ENCODE results near the gene PDHX.

PDHX gene

GRCh38 chr11:35043936-35044335 lies 127.5 kb downstream of the PDHX start:
- peak in 14 of 56 donors; percentile 1 to 61 (median 21) for DNase-seq

GRCh38 chr11:35045236-35045820 lies 128.9 kb downstream of the PDHX start:
- DNase-seq = peak in 3 of 56 donors; percentile 6 to 19 (median 17)
